ENCODE data around the gene GRIP1. TPM values are rescaled to one million over a fixed set of nuclear protein-coding genes. Genes with fewer than 3 reads are reported as not detected.

GRIP1 gene
- total RNA-seq, 1 donor from 2014 or later, result 3.1 TPM

- H3K27me3 ChIP-seq (ENCODE audit: control insufficient read depth in 3 of 3, insufficient read depth in 3 of 3, low read length in 3 of 3), result no peaks in the 10 kb centered on the region
- H3K4me3 ChIP-seq (ENCODE audit: low read length in 3 of 3), result no peak overlapping the region
- no peak overlapping the region for H3K9ac ChIP-seq (ENCODE audit: low read depth in 1 of 3, low read length in 3 of 3)
- no peak overlapping the region for H3K27ac ChIP-seq (ENCODE audit: low read depth, low read length)
- H3K9me3 ChIP-seq (ENCODE audit: control insufficient read depth in 3 of 3, low read length in 3 of 3), result no peaks in the 10 kb centered on the region
- H3K36me3 ChIP-seq (ENCODE audit: control insufficient read depth in 3 of 3, insufficient read depth in 3 of 3, low read length in 3 of 3), result no peaks in the 10 kb centered on the region
- H3K4me1 ChIP-seq (ENCODE audit: control insufficient read depth in 3 of 3, insufficient read depth in 3 of 3, low read length in 3 of 3), result no peaks in the 10 kb centered on the region
These were observed 14.1 kb upstream of the GRIP1 start for GRCh38 chr12:66692986-66693385.

GRCh38 chr12:66692170-66692569 is 13.3 kb upstream of the GRIP1 start:
- H3K4me3 ChIP-seq (ENCODE audit: low read length in 3 of 3), result no peak overlapping the region
- H3K9ac ChIP-seq (ENCODE audit: low read depth in 1 of 3, low read length in 3 of 3), result no peak overlapping the region
- H3K27me3 ChIP-seq (ENCODE audit: control insufficient read depth in 3 of 3, insufficient read depth in 3 of 3, low read length in 3 of 3), result no peaks in the 10 kb centered on the region
- H3K36me3 ChIP-seq (ENCODE audit: control insufficient read depth in 3 of 3, insufficient read depth in 3 of 3, low read length in 3 of 3), result no peaks in the 10 kb centered on the region
- H3K4me1 ChIP-seq (ENCODE audit: control insufficient read depth in 3 of 3, insufficient read depth in 3 of 3, low read length in 3 of 3), result no peaks in the 10 kb centered on the region
- H3K27ac ChIP-seq (ENCODE audit: low read depth, low read length), result no peak overlapping the region
- no peaks in the 10 kb centered on the region for H3K9me3 ChIP-seq (ENCODE audit: control insufficient read depth in 3 of 3, low read length in 3 of 3)

- Histone ChIP-seq H3K36me3 (ENCODE audit: control insufficient read depth in 3 of 3, insufficient read depth in 3 of 3, low read length in 3 of 3) (no peaks in the 10 kb centered on the region), H3K4me3 (ENCODE audit: low read length in 3 of 3) (no peak overlapping the region), H3K9ac (ENCODE audit: low read depth in 1 of 3, low read length in 3 of 3) (no peak overlapping the region), H3K27ac (ENCODE audit: low read depth, low read length) (no peak overlapping the region), H3K9me3 (ENCODE audit: control insufficient read depth in 3 of 3, low read length in 3 of 3) (no peaks in the 10 kb centered on the region), H3K27me3 (ENCODE audit: control insufficient read depth in 3 of 3, insufficient read depth in 3 of 3, low read length in 3 of 3) (no peaks in the 10 kb centered on the region), H3K4me1 (ENCODE audit: control insufficient read depth in 3 of 3, insufficient read depth in 3 of 3, low read length in 3 of 3) (no peaks in the 10 kb centered on the region)
These were observed 10.1 kb upstream of the GRIP1 start for GRCh38 chr12:66688846-66689439.

- H3K27ac ChIP-seq (ENCODE audit: low read depth, low read length), result no peak overlapping the region
- H3K4me1 ChIP-seq (ENCODE audit: control insufficient read depth in 3 of 3, insufficient read depth in 3 of 3, low read length in 3 of 3), result no peaks in the 10 kb centered on the region
- no peaks in the 10 kb centered on the region for H3K36me3 ChIP-seq (ENCODE audit: control insufficient read depth in 3 of 3, insufficient read depth in 3 of 3, low read length in 3 of 3)
- no peaks in the 10 kb centered on the region for H3K9me3 ChIP-seq (ENCODE audit: control insufficient read depth in 3 of 3, low read length in 3 of 3)
- no peak overlapping the region for H3K9ac ChIP-seq (ENCODE audit: low read depth in 1 of 3, low read length in 3 of 3)
- H3K4me3 ChIP-seq (ENCODE audit: low read length in 3 of 3), result no peak overlapping the region
- peaks cover 0 to 3% (median 0%) of the 10 kb centered on the region in 3 donors for H3K27me3 ChIP-seq (ENCODE audit: control insufficient read depth in 3 of 3, insufficient read depth in 3 of 3, low read length in 3 of 3)
These were observed 5.3 kb upstream of the GRIP1 start for GRCh38 chr12:66684222-66684621.

GRCh38 chr12:66683822-66684221 is 4.9 kb upstream of the GRIP1 start:
- H3K9me3 ChIP-seq (ENCODE audit: control insufficient read depth in 3 of 3, low read length in 3 of 3), result no peaks in the 10 kb centered on the region
- no peak overlapping the region for H3K9ac ChIP-seq (ENCODE audit: low read depth in 1 of 3, low read length in 3 of 3)
- H3K4me1 ChIP-seq (ENCODE audit: control insufficient read depth in 3 of 3, insufficient read depth in 3 of 3, low read length in 3 of 3), result peaks cover 0 to 3% (median 2%) of the 10 kb centered on the region in 3 donors
- H3K4me3 ChIP-seq (ENCODE audit: low read length in 3 of 3), result no peak overlapping the region
- H3K27ac ChIP-seq (ENCODE audit: low read depth, low read length), result no peak overlapping the region
- H3K36me3 ChIP-seq (ENCODE audit: control insufficient read depth in 3 of 3, insufficient read depth in 3 of 3, low read length in 3 of 3), result no peaks in the 10 kb centered on the region
- H3K27me3 ChIP-seq (ENCODE audit: control insufficient read depth in 3 of 3, insufficient read depth in 3 of 3, low read length in 3 of 3), result peaks cover 0 to 3% (median 0%) of the 10 kb centered on the region in 3 donors

DNA sequence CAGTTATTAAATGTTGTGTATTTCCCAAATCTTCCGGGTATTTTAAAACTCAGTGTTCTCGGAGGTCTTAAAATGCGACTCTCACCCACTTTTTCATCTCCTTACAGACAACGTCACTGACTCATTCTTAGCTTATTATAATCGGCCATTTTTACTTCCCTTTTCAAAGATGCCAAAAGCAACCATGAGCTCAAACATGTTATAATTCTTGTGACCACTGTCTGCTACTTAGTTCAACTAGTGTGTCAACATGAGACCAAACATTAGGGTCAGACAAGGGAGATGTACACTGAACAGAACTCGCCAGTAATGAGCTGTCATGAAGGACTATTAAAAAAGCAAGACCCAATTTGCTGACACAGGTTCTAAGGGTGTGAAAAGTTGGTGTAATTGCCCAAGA is 4.2 kb upstream of the GRIP1 start:
- Histone ChIP-seq H3K27ac (ENCODE audit: low read depth, low read length) (no peak overlapping the region), H3K36me3 (ENCODE audit: control insufficient read depth in 3 of 3, insufficient read depth in 3 of 3, low read length in 3 of 3) (no peaks in the 10 kb centered on the region), H3K4me3 (ENCODE audit: low read length in 3 of 3) (no peak overlapping the region), H3K9me3 (ENCODE audit: control insufficient read depth in 3 of 3, low read length in 3 of 3) (no peaks in the 10 kb centered on the region), H3K4me1 (ENCODE audit: control insufficient read depth in 3 of 3, insufficient read depth in 3 of 3, low read length in 3 of 3) (peaks cover 0 to 3% (median 2%) of the 10 kb centered on the region in 3 donors), H3K27me3 (ENCODE audit: control insufficient read depth in 3 of 3, insufficient read depth in 3 of 3, low read length in 3 of 3) (peaks cover 0 to 3% (median 0%) of the 10 kb centered on the region in 3 donors), H3K9ac (ENCODE audit: low read depth in 1 of 3, low read length in 3 of 3) (no peak overlapping the region)

GRCh38 chr12:66679461-66680084 is 697 bp upstream of the GRIP1 start:
- Histone ChIP-seq H3K27me3 (ENCODE audit: control insufficient read depth in 3 of 3, insufficient read depth in 3 of 3, low read length in 3 of 3) (peaks cover 0 to 3% (median 0%) of the 10 kb centered on the region in 3 donors), H3K9me3 (ENCODE audit: control insufficient read depth in 3 of 3, low read length in 3 of 3) (no peaks in the 10 kb centered on the region), H3K4me1 (ENCODE audit: control insufficient read depth in 3 of 3, insufficient read depth in 3 of 3, low read length in 3 of 3) (peaks cover 0 to 3% (median 2%) of the 10 kb centered on the region in 3 donors), H3K27ac (ENCODE audit: low read depth, low read length) (no peak overlapping the region), H3K9ac (ENCODE audit: low read depth in 1 of 3, low read length in 3 of 3) (no peak overlapping the region), H3K4me3 (ENCODE audit: low read length in 3 of 3) (peak overlapping the region in 1 of 3 donors; percentile 68), H3K36me3 (ENCODE audit: control insufficient read depth in 3 of 3, insufficient read depth in 3 of 3, low read length in 3 of 3) (no peaks in the 10 kb centered on the region)

DNA sequence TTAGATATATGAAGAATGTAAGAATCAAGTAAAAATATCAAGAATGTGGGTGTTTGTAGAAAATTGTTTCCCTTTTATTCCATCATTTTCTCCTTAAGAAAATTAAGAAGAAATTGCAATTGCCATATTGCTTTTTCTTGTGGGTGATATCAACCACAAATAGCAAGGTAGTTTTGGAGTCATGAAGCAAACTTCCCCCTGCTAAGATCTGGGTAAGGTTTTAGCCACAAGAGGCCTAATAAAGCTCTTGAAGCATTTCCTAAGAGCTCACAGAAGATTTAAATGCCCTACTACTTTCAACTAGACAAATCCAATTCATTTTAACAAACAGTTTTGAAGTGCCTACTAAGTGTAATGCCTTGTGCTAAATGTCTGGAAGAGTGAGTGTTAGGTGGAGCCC is 2.6 kb downstream of the GRIP1 start:
- Histone ChIP-seq H3K4me1 (ENCODE audit: control insufficient read depth in 3 of 3, insufficient read depth in 3 of 3, low read length in 3 of 3) (peaks cover 0 to 3% (median 2%) of the 10 kb centered on the region in 3 donors), H3K36me3 (ENCODE audit: control insufficient read depth in 3 of 3, insufficient read depth in 3 of 3, low read length in 3 of 3) (no peaks in the 10 kb centered on the region), H3K9me3 (ENCODE audit: control insufficient read depth in 3 of 3, low read length in 3 of 3) (no peaks in the 10 kb centered on the region), H3K4me3 (ENCODE audit: low read length in 3 of 3) (no peak overlapping the region), H3K9ac (ENCODE audit: low read depth in 1 of 3, low read length in 3 of 3) (no peak overlapping the region), H3K27ac (ENCODE audit: low read depth, low read length) (no peak overlapping the region), H3K27me3 (ENCODE audit: control insufficient read depth in 3 of 3, insufficient read depth in 3 of 3, low read length in 3 of 3) (peaks cover 0 to 2% (median 0%) of the 10 kb centered on the region in 3 donors)

DNA sequence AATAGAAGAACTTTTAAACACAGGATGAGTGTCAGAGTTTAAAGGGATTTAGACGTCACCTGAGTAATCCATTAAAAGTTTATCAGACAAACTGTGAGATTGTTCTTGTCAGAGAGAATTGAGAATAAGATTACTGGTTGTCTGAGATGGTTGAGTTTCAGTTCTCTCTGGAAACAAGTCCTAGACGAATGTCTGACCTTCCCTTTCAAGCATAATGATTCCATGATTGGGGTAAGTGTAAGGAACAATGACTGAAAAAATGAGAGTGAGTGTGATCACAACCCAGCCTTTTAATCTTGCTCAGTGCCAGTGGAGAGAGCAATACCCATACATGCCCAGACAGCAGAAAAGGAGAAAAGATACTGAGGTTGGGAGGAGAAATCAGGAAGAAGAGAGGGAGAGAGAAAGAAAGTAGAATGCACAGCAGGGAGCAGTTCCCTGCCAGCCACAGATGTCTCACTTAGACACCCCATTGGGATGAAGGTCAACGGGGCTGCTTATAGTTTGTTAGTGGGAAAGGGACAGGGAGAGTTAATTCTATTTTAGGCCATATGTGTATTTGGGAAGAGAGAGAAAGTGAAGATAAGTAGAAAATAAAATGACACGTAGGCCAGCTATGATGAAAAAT is 4.3 kb downstream of the GRIP1 start:
- Histone ChIP-seq H3K27ac (ENCODE audit: low read depth, low read length) (no peak overlapping the region), H3K9me3 (ENCODE audit: control insufficient read depth in 3 of 3, low read length in 3 of 3) (no peaks in the 10 kb centered on the region), H3K27me3 (ENCODE audit: control insufficient read depth in 3 of 3, insufficient read depth in 3 of 3, low read length in 3 of 3) (no peaks in the 10 kb centered on the region)

GRCh38 chr12:66669541-66669940 is 9.3 kb downstream of the GRIP1 start:
- no peaks in the 10 kb centered on the region for H3K9me3 ChIP-seq (ENCODE audit: control insufficient read depth in 3 of 3, low read length in 3 of 3)
- no peak overlapping the region for H3K9ac ChIP-seq (ENCODE audit: low read depth in 1 of 3, low read length in 3 of 3)
- H3K27me3 ChIP-seq (ENCODE audit: control insufficient read depth in 3 of 3, insufficient read depth in 3 of 3, low read length in 3 of 3), result no peaks in the 10 kb centered on the region
- no peak overlapping the region for H3K27ac ChIP-seq (ENCODE audit: low read depth, low read length)
- H3K4me1 ChIP-seq (ENCODE audit: control insufficient read depth in 3 of 3, insufficient read depth in 3 of 3, low read length in 3 of 3), result no peaks in the 10 kb centered on the region
- H3K36me3 ChIP-seq (ENCODE audit: control insufficient read depth in 3 of 3, insufficient read depth in 3 of 3, low read length in 3 of 3), result no peaks in the 10 kb centered on the region
- no peak overlapping the region for H3K4me3 ChIP-seq (ENCODE audit: low read length in 3 of 3)

More for the DNA sequence above, 4.3 kb downstream of the GRIP1 start:
- Histone ChIP-seq H3K9ac (ENCODE audit: low read depth in 1 of 3, low read length in 3 of 3) (no peak overlapping the region), H3K36me3 (ENCODE audit: control insufficient read depth in 3 of 3, insufficient read depth in 3 of 3, low read length in 3 of 3) (no peaks in the 10 kb centered on the region), H3K4me3 (ENCODE audit: low read length in 3 of 3) (no peak overlapping the region), H3K4me1 (ENCODE audit: control insufficient read depth in 3 of 3, insufficient read depth in 3 of 3, low read length in 3 of 3) (peaks cover 0 to 3% (median 2%) of the 10 kb centered on the region in 3 donors)
